Measurements from ENCODE around the gene PARK7.

Gene PARK7

DNA sequence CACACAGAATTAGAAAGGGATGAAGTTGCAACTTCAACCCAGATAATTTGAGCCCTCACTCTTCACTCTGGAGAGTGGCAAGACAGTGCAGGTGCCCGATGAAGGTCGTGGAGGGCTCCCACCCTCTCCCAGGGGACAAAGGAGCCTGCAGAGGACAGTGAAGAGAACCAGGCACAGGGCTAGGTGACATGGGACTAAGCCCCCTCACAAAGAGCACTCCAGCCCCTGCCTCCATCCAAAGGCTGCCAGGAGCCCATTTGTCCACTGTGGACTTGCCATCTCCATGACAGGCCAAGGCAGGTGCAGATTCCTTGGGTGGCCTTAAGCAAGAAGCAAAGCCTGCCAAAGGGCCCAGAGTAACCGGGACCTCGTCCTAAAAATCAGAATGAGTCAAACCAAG is 49.5 kb downstream of the PARK7 start:
- DNase-seq, result no peak

DNA sequence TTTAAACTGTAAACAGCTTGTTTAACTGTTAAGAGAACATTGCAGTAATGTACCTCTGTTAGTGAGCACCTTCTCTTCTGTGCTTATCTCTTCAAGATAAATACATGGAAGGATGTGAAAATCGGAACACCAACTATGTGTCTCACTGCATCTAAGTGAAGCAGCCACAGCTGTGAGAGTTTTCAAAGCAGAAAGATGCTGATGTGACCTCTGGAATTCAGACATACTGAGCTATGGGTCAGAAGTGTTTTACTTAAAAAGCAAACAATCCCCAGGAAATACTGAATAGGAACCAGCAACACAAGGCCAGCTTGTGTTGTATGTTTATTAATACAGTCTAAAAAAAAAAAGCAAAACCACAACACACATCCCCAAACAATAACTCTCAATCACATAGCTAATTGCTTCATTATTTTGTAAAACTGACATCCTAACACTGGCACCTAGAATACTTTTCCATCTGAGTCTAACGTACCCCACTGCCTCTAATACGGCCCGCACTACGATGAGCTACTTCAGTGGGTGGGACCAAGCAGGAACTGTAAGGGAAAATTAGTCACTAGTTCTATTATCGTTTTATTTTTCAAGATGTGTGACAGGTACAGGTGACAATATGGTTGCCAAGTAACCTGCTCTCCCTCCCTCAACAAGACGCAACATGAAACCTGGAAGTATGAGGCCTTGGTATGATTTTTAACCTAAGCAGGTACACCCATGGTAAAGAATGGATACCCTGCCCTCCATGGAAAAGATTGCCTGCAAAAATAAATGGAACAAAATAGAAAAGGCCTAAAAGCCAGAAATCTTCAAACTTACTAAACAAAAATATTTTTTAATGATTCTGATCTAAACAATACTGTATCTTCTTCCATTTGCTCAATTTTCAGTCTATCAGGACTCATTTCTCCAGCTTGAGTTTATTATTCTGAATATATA is 50.7 kb downstream of the PARK7 start:
- DNase-seq, result no peak

DNA sequence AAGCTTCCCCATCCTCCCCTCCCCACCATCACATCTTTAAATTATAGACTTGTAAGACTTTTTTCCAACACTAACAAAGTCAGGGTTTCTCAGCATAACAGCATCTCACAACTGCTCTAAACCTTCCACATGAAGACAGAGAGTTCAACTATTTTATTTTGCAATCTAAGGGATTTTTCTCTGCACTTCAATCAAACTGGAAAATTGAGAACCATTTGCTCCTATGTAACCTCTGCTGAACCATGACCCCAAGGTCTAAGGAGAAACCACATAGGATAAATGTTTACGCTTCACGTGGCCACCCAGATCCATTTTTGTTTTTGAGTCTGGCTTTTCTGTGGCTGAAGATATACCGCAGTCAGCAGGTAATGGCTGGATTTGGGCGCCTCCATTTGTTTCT is 51.4 kb downstream of the PARK7 start:
- no peak for DNase-seq

DNA sequence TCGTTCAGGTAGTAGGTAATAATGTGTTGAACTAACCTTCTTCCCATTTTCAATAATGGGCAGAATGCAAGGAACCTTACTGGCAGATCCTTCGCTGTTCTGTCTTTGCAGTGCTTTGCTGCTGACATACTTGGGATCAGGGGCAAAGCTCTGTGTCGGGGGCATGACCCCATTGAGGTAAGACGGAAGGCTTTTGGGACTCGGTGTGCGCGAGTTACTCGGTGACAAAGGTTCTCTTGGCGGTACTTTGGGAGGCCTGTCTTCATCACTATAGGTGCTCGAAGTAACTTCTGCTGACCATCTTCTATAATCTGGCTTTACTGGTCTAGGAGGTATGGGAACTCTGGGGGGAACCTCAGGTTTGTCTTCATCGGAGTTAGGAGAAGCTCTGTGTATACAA is 51.9 kb downstream of the PARK7 start:
- DNase-seq, result no peak

DNA sequence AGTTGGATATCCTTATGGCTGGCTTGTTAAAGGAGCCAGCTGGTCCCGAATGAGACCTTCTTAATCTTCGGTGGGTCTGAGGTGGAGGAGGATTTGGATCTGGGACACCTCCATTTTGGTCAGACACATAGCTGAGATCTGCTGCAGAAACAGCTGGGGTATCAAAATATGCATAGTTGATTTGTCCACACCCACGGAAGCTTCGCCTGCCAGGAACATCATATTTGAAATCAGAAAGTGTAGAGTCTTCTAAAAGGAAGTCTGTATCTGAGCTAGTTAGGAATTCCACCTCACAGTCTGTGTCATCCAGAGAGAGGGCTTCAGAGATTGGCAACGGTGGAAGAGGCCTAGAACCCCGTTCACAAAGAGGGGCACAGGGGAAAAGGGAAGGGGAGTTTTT is 52.3 kb downstream of the PARK7 start:
- DNase-seq, result no peak

DNA sequence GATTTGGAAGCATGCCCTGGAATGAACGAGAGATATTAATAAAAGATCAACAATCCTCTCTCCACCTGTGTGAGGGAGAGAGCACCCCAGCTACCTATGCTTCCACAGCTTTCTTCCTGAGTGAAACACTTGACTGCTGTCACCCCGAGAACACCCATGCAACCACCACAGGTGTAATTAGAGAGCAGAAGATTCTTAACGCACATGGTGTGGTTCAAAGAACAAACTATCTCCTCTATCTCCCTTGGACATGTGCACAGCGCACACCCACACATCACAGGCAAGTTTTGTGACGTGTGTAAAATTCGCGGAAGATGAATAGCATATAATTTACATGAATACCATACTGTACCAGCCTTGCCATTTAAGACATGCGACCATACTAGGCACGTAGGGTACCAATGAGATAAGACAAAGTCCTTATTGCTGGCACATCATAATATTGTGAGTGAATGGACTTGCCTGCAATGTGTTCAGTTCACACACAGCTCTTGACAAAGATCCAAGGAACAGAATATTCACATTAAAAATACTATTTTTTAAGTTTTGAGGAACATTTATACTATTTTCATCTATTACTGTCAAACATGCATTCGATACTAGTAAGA is 53.0 kb downstream of the PARK7 start:
- DNase-seq, result no peak

DNA sequence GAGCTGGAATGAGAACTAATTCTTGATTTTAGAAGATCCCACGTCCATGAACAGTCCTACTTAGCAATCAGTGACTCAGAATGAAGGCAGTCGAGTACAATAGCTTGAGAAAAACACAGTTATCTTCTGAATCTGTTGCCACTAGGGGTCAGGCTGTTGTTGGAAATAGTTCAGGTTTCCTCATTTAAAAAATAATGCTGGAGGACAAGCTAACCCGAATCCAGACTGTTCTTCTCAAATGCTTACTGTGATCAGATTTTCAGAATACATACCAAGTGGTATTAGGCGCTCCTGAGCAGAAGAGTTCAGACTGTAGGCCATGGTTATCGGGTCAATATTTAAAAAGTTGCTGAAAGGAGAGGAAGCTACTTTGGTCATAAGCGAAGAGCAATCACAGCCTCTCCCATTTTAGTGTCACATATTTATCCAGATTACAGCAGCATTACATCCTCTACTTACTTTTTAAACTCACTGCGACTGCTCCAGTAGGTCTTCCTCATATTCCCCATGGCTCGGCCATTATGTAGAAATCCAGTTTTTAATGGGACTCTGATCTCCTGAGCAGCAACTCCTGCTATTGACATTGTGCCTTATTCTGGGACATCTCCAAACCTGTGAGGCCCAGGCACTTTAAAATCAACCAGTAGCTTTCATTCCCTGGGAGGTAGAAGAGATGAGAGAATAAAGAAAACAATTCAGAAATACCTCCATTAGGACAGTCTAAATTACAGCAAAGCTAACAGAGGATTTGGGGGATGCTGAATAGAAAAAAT is 53.7 kb downstream of the PARK7 start:
- no peak for DNase-seq

DNA sequence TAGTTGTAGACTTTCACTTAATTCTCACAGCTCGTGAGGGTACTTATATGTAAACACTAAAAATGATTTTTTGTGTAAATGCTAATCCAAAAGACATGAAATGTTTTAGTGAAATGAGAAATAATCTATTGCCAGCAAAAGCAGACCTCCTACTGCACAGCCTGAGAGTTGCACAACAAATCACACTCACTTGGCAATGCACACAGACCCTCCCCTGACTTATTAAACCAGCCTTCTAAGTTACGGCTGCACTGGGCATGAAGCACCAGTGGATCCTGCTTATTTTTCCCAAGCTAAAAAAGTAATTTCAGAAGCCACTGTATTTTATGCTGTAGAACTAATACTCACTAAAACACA is 54.3 kb downstream of the PARK7 start:
- no peak for DNase-seq

DNA sequence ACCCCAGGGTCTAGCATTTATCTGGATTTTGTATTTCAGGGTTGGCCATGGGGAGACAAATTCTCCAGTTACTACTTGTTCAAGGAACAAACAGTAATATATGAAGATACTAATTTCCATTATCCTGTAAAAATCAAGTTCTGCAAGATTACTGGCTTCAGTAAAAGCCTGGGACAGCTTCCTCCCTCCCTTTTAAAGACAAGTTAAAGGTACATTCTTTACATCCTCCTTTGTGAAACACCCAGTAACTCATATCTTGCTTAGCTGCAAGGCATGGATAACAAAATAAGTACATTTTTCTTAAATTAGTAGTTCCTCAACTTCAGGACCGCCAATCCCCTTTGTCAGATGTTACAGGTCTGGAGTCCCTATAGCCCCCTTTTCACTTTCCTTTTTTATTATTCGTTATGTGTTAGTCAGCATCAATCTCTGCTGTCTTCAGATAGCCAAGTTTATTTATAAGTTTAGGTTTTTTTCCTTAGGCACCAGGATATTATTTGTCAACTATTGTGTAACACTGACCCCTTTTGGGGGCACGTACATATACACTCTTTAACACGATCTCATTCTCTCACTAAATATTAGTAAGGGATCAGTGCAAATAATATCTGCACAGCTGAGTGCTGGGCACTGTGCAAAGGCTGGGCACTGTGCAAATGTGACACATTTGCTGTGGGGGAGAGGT is 54.8 kb downstream of the PARK7 start:
- no peak for DNase-seq

DNA sequence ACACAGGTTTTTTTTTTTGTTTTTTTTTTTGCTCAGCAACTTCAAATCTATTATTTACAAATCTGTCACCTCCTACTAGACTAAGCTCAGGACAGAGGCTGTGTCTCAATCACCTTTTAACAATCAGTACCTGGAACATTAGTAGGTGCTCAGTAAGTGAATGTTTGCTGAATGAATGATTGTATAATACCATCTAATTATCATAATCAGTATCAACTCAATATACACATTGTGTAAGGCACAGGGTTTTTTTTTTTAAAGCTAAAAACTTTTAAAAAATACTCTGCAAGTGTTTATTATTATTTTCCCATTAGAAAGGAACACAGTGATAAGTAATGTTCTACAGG is 55.4 kb downstream of the PARK7 start:
- no peak for DNase-seq

DNA sequence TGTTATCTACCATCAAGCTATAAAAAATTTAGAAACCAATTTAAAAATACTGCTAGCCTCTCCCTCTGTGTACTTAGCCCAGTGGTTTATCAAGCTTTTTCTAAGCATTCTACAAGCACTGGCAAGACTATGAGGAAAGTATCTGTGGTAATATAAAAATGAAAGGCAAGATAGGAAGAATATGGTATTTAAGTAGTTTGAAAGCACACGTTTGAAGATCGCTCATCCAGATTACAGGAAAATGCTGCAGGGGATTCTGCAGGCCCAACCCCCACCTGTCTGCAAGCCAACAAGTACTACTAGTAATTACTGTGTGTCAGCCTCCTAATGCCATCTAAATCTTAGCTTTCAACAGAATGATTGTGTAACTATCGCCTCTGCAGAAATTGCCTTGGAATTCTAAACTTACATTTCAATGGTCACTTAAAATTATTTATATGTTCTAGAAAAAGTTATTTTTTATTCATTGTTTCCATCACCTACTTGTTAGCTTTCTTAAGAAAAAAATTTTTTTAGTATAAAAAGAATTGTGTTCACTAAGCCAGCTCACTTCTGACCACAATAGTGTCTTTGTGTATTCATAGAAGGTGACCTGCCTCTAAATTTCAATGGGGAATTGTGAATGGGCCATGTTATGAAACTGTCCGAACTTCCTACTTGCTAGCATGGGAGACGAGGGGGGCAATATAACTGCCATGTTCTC is 56.1 kb downstream of the PARK7 start:
- no peak for DNase-seq

DNA sequence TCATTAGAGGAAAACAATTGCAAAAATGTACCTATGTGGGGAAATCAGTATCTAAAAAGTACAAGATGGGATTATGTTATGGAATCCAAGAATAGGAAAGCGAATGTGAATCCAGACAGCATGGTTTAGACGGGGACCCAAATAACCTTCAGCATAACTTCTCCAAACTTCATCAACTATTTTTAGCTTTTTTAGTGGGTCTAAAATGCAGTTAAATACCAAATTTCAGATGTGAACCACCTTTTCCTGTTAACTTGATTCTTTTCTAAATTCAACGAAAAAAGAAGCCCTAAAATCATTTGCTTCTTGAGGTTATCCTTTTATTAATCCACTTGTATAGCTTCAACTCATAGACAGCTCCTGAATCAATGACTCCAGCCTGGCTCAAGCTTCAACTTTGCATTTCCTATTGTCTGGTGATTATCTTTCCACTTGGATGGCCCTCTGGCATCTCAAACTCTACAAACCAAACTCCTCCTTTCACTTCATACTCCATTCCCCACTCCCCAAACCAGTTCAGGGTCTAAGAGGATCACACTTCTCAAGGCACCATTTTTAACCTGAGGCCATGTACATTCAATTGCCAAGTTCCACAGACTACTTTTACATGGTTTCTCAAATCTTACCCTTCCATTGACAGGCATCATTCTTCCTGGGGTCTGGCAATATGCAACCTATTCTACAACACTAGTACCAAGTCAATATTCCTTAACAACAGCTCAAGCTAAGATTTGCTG is 57.1 kb downstream of the PARK7 start:
- no peak for DNase-seq

DNA sequence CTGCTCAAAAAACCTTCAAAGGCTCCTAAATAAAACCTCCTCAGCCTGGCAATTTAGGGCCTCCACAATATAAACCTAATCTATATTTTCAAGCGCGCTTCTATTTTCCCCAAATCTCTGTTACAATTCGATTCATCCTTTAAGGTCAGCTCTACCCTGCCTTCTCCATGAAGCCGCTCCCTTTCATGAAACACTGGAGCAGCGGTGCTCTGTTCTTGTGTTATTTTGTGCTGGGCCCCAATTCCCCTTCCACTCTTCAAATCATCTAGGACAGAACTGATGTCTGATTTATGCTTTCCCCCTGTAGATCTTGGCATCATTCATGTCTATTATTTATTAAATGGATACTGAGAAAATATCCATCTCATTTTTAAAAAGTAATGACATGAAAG is 57.7 kb downstream of the PARK7 start:
- no peak for DNase-seq

DNA sequence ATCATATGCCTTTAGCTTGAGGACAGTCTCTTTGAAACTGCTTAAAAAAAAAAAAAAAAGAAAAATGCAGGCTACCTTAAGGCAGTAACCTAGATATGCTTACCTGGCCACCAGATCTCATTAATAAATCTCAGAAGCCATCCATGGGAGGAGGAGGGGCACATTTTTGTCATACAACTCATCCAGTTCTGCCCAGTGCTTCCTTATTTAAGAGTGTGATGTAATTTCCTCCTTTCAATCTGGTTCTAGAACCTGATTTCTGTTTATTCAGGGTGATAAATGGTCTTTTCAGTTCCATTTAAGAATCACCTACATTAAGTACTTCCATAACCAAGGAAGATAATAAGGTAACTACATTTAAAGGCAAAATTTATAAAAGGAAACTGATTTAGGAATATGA is 58.5 kb downstream of the PARK7 start:
- DNase-seq, result no peak

DNA sequence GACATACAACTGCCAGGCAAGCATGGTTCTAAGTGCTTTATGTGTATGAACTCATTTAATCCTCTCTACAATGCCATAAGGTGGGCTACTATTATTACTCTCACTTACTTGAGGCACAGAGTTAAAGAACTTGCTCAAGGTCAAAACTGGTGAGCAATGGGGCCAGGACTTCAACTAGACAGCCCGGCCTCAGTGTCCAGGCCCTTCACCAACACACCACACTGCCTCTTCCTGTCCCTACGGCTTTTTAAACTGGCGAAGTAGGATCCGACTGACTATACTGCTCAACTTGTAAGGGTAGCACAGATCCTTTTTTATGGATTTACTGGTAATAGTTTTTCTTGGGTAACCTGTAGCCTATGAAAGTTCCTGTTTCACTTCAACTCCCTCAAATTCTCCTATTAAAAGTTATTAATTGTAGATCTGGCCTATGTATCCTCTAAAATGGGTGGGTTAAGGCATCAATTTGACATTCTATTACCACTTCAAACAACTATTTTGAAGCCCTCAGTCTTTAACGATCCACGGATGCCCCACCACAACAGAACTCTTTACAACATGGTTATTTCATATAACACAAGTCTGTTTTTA is 60.3 kb downstream of the PARK7 start:
- DNase-seq, result no peak

DNA sequence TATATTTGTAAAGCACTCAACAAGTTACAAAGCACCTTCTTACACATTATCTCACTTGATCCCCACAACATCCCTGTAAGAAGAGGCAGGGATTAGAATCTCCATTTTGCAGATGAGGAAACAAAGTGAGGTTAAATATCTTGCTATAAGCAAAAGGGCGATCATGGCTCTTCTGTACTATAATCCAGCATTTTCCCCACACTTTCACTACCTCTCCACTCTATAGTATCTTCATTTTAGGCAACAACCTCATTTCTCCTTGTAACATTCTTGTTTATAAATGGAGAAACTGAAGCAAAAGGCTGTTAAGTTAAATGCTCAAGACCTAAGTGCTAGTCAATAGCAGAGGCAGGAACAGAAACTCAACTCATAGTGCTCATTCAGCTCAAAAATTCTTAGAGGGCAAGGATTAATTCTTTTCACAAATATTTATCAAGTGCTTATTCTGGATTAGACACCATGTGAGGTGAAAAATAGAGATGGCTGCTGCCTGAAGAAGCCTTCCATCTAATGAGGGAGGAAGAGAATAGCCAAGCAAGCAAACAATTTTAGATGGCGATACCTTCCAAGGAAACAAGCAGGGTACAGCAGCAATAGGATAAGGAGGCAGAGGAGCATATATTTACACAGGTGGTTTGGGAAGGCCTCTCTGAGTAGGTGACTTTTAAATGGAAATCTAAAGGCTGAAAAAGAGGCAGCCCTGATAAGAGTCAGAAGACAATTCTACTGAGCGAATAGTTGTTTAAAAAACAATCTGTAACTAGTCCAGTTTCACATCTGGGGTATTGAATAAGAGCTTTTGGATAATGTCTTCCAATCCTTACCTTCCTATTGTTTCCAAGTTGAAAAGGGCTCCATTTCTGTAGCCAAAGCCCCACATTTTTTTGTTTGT is 61.1 kb downstream of the PARK7 start:
- no peak for DNase-seq

DNA sequence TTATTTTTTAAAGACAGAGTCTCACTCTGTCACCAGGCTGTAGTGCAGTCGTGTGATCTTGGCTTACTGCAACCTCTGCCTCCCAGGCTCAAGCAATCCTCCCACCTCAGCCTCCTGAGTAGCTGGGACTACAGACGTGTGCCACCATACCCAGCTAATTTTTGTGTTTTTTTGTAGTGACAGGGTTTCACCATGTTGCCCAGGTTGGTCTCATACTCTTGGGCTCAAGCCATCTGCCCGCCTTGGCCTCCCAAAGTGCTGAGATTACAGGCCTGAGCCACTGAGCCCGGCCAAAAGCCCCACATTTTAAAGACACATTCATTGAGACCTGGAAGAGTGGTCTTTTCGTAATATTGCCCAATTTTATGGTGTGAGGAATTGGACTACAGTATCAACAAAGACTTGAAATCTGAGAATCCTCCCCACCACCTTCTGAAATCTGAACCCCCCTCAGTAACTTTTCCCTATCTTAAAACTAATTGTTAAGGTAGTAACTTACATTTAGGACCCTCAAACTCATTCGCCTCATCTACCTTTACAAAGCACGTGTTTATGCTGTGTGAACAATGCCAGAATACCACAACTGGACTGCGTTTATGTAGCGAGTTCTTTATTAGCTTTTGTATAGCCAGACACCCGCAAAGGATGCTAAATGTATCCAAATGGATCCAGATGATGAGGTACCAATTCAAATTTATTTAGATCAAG is 61.9 kb downstream of the PARK7 start:
- DNase-seq, result no peak

DNA sequence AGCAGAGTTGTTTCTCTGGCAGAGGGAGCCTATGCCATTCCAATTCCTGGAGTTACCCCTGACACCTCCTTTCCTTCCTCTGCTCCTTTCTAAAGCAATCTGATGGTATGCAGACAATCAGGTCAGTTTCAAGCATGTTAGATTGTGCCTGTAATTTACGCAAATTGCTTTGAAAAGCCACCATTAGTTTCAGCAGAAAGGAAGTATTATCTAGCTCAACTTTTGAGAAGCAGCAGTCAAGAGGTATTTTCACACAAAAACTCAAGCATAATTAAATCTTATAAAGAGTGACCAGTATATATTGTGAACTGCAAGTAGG is 62.4 kb downstream of the PARK7 start:
- DNase-seq, result no peak

DNA sequence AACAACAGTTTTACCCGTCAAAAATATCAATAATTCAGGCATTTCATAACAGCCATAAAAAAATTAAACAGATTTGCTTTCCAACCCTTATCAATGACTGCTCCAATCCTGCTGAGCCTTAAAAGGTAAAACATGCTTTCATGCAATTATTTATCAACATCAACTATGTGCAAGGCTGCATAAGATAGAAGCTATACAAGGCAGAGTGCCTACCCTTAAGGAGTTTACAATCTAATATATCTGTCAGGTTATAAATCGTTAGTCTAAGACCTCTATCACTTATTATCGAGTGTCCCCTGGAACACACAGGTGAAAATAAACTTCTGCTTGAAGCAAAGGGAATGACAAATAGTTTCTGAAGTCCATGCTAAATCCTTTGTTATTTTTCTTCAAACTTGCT is 62.8 kb downstream of the PARK7 start:
- DNase-seq, result no peak

DNA sequence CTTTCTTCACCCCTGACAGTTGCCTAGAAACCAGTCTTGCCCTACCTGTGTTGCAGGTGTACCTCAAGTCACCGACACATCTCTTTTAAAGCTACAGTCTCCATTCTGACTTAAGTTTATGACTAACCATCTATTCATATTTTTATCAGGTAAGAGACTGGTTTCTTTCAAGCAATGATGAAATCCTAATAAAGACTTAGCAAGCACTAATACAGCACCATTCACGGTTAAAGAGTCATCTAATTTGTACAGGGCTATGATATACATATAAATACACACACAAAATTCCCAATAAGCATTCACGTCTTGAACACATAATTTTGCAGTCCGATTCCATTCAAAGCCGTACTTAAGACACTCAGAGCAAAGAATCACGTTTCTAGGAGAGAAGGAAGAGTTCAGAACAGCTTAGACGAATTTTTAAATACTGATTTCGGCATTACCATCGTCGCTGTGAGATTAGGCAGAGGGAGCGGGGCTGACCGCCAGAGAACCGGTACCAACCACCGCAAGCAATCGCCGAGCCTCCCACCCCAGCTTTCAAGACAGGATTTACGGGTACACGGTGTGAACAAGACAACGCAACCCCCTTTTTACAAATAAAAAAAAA is 63.7 kb downstream of the PARK7 start:
- DNase-seq, result no peak

All from activated naive CD4-positive, alpha-beta T cell treated with Interleukin-2 at 50 U/mL for 16 hours (primary cell).